Endothelial cell (in vitro differentiated cells): Measurements from ENCODE around the gene SH3BP5L. TPM values are rescaled to one million over a fixed set of nuclear protein-coding genes. Genes with fewer than 3 reads are reported as not detected.
"Not testable (repeated sequence)": the region's sequence is repeated elsewhere in the genome, so short reads cannot be mapped to it uniquely, and the experiment has no call there.

Experiments
- DNase-seq: peaks from one replicate; pipeline ENCODE4 v3.0.0; 2021; ENCODE audit warnings: low spot score
- H3K27ac Mint-ChIP-seq: one replicate; pipeline ENCODE4 v1.8.0; 2021; ENCODE audit warnings: mixed read lengths, inconsistent platforms; ENCODE audit not compliant: unreplicated experiment
- H3K27me3 Mint-ChIP-seq: one replicate; pipeline ENCODE4 v1.8.0; 2021; ENCODE audit warnings: mild to moderate bottlenecking, moderate library complexity, mixed read lengths, inconsistent platforms; ENCODE audit not compliant: unreplicated experiment
- H3K36me3 Mint-ChIP-seq: one replicate; pipeline ENCODE4 v1.8.0; 2021; ENCODE audit warnings: mild to moderate bottlenecking, low read depth, mixed read lengths, inconsistent platforms; ENCODE audit not compliant: unreplicated experiment
- H3K4me1 Mint-ChIP-seq: one replicate; pipeline ENCODE4 v1.8.0; 2021; ENCODE audit warnings: mild to moderate bottlenecking, mixed read lengths, inconsistent platforms; ENCODE audit not compliant: unreplicated experiment
- H3K4me3 Mint-ChIP-seq: one replicate; pipeline ENCODE4 v1.8.0; 2021; ENCODE audit warnings: mild to moderate bottlenecking, mixed read lengths, inconsistent platforms; ENCODE audit not compliant: unreplicated experiment
- H3K9me3 Mint-ChIP-seq: one replicate; pipeline ENCODE4 v1.8.0; 2021; ENCODE audit warnings: mixed read lengths, inconsistent platforms; ENCODE audit not compliant: unreplicated experiment
- total RNA-seq: library from RNA; stranded (reverse); fragmentation: NEBNext Ultra II Directional; extraction: Animal tissue kit (Norgen Biotek cat#: 25700); gene quantifications from one replicate; pipeline ENCODE4 v1.2.1, GENCODE V29; 2021; ENCODE audit not compliant: unreplicated experiment
- TF ChIP-seq, protein P1 (sequence below): fragments of 200-600 bp; sonication (generic); IDR thresholded peaks from one replicate; pipeline ENCODE4 v1.5.0; 2021; ENCODE audit warnings: antibody characterized with exemption; ENCODE audit not compliant: unreplicated experiment

The SH3BP5L gene
- total RNA-seq, 1 donor from 2014 or later, result 30.7 TPM

- H3K27ac Mint-ChIP-seq, result no peak overlapping the region
- peaks cover 6% of the 10 kb centered on the region for H3K36me3 Mint-ChIP-seq
- DNase-seq, result no peak
- H3K4me3 Mint-ChIP-seq, result no peak overlapping the region
- peaks cover 7% of the 10 kb centered on the region for H3K27me3 Mint-ChIP-seq
- no peaks in the 10 kb centered on the region for H3K4me1 Mint-ChIP-seq
- H3K9me3 Mint-ChIP-seq, result peaks cover 16% of the 10 kb centered on the region
- TF ChIP-seq, protein P1, sequence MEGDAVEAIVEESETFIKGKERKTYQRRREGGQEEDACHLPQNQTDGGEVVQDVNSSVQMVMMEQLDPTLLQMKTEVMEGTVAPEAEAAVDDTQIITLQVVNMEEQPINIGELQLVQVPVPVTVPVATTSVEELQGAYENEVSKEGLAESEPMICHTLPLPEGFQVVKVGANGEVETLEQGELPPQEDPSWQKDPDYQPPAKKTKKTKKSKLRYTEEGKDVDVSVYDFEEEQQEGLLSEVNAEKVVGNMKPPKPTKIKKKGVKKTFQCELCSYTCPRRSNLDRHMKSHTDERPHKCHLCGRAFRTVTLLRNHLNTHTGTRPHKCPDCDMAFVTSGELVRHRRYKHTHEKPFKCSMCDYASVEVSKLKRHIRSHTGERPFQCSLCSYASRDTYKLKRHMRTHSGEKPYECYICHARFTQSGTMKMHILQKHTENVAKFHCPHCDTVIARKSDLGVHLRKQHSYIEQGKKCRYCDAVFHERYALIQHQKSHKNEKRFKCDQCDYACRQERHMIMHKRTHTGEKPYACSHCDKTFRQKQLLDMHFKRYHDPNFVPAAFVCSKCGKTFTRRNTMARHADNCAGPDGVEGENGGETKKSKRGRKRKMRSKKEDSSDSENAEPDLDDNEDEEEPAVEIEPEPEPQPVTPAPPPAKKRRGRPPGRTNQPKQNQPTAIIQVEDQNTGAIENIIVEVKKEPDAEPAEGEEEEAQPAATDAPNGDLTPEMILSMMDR, result no peak
Measured at GRCh38 chr1:248790456-248790855, 35.3 kb downstream of the SH3BP5L start.

- H3K4me3 Mint-ChIP-seq, DNase-seq, H3K27me3 Mint-ChIP-seq, H3K36me3 Mint-ChIP-seq, H3K27ac Mint-ChIP-seq, H3K4me1 Mint-ChIP-seq: not testable (repeated sequence)
- peaks cover 16% of the 10 kb centered on the region for H3K9me3 Mint-ChIP-seq
Measured at GRCh38 chr1:248789337-248789736, 36.4 kb downstream of the SH3BP5L start.

DNA sequence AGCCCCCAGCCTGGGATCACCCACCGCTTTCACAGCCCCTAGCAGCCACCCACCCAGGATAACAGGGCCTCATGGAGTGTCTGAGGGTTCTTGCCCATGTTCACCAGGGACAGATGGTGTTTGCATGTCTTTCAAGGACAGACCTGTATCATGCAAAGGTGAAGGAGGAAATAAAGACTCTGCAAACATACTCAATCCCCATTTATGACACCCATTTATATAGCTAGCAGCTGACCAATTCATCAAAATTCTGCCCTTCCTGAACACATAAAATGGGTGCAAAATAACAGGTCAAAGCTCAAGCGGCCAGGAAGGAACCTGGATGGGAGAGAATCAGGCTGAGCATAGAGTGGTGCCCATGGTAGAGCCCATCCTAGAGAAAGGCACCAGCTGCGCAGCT lies 37.4 kb downstream of the SH3BP5L start:
- TF ChIP-seq, protein P1, result no peak
- H3K9me3 Mint-ChIP-seq, result peaks cover 21% of the 10 kb centered on the region
- H3K4me3 Mint-ChIP-seq, result no peak overlapping the region

DNA sequence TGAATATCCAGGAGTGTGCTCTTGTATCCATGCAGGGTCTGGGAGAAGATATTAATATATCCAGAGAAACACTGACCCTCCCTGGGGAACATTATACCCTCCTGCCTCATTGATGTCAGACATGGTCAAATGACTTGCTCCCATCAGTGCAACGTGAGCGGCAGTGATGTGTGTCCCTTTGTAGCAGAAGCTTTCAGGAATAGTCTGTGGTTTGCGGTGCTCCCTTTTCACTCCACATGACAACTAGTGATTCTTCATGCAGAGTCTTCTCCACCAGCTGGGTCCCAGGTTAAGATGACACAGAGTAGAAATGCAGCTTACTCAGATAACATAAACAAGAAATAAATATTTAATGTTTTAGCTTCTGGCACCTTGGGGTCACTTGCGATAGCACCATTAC lies 38.3 kb downstream of the SH3BP5L start:
- DNase-seq, result no peak
- Mint-ChIP-seq H3K27ac (no peak overlapping the region), H3K27me3 (peaks cover 9% of the 10 kb centered on the region), H3K4me1 (no peaks in the 10 kb centered on the region), H3K4me3 (no peak overlapping the region), H3K9me3 (peaks cover 26% of the 10 kb centered on the region), H3K36me3 (peaks cover 12% of the 10 kb centered on the region)
- TF ChIP-seq, protein P1, result no peak

More for the DNA sequence above, 37.4 kb downstream of the SH3BP5L start:
- peaks cover 7% of the 10 kb centered on the region for H3K27me3 Mint-ChIP-seq
- H3K27ac Mint-ChIP-seq, result no peak overlapping the region
- H3K4me1 Mint-ChIP-seq, result no peaks in the 10 kb centered on the region
- DNase-seq, result no peak
- peaks cover 7% of the 10 kb centered on the region for H3K36me3 Mint-ChIP-seq

DNA sequence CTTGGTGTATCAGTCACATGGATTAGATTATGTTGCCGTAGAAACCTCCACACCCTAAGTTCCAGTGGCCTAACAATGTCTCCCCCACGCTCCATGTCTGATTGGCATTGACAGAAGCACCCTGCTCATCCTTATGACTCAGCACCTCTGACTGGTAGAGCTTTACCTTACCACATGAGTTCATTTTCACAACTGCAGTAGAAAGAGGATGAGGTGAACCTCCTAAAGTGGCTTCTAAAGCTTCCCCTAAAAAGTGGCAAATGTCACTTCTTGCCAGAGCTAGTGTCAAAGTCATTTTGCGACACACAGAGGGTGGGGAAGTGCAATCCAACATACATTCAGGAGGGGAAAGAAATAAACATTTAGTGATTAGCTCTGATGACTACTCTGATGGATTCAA lies 39.6 kb downstream of the SH3BP5L start:
- TF ChIP-seq, protein P1, result no peak
- Mint-ChIP-seq H3K9me3 (peaks cover 32% of the 10 kb centered on the region), H3K4me1 (no peaks in the 10 kb centered on the region), H3K4me3 (no peak overlapping the region), H3K36me3 (peaks cover 12% of the 10 kb centered on the region), H3K27me3 (peaks cover 9% of the 10 kb centered on the region), H3K27ac (no peak overlapping the region)
- no peak for DNase-seq
